Fibroblast of lung (primary cell): ENCODE measurements around the gene TMPRSS3.

ENCODE experiments used
- CTCF ChIP-seq, 2 donors: IDR thresholded peaks in 1 of 2; conservative IDR thresholded peaks in 1 of 2; 1 replicate in 1 of 2; 2 replicates in 1 of 2; pipeline ENCODE4 v1.5.1; 2011 to 2012; ENCODE audit warnings: low read length in 2 of 2, control low read depth in 1 of 2, inconsistent platforms in 1 of 2, low read depth in 1 of 2, mild to moderate bottlenecking in 1 of 2
- EZH2 ChIP-seq: IDR thresholded peaks from 2 replicates; pipeline ENCODE4 v1.5.1; 2012; ENCODE audit warnings: low read length, control low read depth, mild to moderate bottlenecking; ENCODE audit errors: missing control alignments

- no peak for TF ChIP-seq CTCF (conservative IDR thresholded peaks at IDR 0.05 in 1 of 2, IDR thresholded peaks at IDR 0.05 in 1 of 2; ENCODE audit: low read depth in 1 of 2, low read length in 2 of 2)
- TF ChIP-seq EZH2, result no peak
These were observed 19.4 kb downstream of the TMPRSS3 start for GRCh38 chr21:42376338-42376982.
